Stromal cell of bone marrow (primary cell): Measurements from ENCODE around the gene CACNA2D2.

Experiments used
- DNase-seq: peaks from one replicate; pipeline ENCODE4 v3.0.0-alpha.2; 2012; ENCODE audit warnings: low read depth

CACNA2D2 gene

DNA sequence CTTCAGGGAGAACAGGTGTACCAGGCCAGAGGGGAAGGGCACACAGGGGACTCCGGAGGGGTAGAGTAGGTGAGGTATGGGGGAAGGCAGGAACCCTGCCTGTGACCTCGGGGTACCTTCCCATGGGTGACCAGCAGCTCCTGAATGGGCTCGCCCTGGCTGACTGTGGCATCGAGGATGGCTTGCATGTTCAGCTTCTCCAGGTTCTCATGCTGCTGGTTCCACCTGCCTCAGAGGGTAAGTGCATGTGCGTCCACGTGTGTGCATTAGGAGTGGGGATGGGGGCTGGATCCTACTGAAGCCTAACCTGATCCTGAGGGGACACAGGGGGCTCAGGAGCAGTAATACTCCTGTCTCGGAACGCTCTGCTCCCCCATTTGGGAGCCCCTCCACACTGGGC lies 158.4 kb downstream of the CACNA2D2 start:
- no peak for DNase-seq

DNA sequence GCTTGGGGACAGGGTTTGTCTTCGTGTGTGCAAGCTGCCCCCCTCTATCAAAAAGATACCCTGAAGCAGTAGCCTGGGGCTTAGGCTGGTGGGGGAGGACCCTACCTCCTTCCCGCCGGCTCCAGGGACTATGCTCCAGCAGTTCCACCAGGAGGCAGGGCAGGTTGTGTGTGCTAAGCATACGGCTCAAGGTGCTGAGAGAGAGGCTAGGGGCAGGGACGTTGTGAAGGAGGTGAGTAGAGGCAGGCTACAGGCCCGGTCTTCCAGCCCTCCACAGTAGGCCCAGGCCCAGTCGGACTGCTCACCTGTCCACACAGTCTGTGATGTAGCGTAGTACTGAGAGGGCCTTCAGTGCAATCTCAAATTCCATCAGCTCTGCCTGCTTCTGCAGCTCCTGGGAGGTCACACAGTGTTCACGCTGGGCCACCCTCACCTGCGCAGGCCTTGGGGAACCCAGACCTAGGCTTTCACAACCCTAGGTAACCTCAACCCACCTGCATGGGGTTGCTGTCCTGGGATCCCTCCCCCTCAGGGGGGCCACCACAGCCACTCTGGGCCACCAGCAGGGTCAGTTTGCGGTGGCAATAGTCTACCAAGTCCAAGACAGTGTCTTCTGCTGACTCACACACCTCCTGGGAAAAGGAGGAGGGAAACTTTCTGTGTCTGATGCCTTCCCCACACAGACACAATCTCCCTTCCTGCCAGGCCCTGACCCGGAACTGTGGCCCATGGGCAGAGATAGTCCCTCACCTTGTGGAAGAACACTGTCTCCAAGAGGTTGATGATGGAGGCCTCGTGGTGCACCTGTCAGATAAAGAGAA lies 160.4 kb downstream of the CACNA2D2 start:
- no peak for DNase-seq

DNA sequence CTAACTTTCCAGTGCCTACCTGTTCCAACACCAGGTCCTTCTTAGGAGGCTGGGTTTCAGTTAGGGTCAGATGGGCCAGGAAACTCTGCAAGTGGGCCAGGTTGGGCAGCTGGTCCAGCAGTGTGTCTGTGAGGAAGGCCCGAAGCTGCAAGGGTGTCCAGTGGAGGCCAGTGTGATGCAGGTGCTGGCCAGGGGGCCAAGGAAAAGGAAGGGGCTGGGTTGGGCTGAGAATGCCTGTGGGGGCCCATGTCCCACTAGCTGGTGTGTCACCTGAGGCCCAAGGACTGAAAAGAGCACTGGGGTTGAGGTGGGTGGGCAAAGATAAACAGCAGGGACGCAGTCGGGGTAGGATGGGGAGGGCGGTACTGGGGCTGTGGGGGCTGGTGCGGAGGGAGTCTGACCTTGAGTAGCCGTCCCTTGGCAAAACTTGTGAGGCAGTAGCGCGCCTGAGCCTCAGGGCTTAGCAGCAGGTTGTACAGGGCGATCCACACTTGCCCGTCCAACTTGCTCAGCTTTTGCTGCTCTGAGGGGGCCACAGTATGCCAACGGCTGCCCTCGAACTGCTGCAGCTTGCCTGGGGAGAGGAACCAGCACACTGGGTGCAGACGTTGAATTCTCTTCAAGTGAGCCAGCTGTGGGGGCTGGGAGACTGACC lies 161.3 kb downstream of the CACNA2D2 start:
- no peak for DNase-seq

GRCh38 chr3:50341537-50341936 lies 161.9 kb downstream of the CACNA2D2 start:
- no peak for DNase-seq

- DNase-seq = no peak
These were observed 162.7 kb downstream of the CACNA2D2 start, which contains the start of gene RASSF1 for GRCh38 chr3:50340448-50341329. RASSF1 (minus strand) TSS chr3:50340836; CDS start chr3:50340805, 31 bp downstream.

DNA sequence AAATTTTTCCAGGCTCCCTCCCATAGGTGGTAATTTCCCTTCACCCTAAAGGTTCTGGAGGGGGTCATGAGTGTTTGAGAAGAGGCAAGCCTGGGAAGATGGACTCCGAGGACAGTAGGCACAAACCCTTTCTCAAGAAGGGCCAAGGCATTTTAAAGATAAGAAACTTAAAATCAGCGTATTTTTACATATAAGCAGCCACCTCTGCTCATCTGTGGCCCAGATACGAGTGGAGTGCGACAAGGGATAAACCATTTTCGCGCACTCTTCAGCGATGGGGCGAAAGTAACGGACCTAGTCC lies 163.3 kb downstream of the CACNA2D2 start:
- DNase-seq = no peak

- DNase-seq = no peak
These were observed 163.8 kb downstream of the CACNA2D2 start for GRCh38 chr3:50339485-50340146.

DNA sequence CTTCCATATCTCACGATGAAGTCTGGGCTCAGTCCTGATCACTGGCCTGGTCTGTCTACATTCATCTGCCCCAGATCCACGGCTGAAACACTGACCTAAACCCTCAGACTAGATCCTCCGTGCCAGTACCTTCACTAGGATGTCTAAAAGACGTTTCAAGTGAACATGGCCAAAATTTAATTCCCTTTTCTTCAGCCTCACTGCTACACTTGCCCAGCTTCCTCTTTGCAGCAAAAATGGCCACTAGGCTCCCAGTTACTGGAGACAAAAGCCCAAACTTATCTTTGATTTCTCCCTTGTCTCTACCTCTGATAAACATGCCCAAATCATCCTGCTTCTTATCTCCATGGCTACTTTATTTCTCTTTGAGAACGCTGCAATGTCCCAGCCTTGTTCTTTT lies 164.5 kb downstream of the CACNA2D2 start:
- DNase-seq = no peak

DNA sequence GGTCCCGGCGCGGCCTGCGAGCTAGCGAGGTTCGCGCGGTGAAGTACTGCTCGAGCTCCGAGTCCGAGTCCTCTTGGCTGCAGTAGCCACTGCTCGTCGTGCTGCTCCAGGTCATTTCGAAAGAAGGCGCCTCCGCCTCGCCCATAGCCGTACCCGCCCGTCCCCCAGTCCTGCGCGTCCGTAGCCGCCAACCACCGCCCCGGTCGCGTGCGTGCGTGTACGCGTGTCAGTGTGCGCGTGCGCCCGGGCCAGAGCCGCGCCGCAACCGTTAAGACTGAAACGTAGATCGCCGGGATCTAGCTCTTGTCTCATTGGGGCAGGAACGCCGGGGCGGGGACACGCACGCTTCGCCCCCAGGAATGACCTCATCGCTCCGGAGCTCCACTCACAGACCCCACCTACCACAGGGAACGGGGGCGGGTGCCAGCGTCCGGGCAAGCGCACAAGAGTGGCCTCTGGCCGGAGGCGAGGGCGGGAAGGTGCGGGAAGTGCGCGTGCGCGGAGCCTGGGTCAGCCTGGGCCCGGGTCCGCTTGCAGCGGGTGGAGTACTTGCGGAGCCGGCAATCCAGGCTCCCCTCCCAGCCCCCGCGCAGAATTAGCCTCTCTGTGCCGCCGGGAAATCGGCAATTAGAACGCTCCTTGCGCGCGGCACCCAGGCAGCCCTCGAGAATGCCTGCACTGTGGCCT lies 166.1 kb downstream of the CACNA2D2 start:
- DNase-seq = peak; percentile 99

- no peak for DNase-seq
These were observed 166.8 kb downstream of the CACNA2D2 start for GRCh38 chr3:50336452-50337174.

GRCh38 chr3:50334339-50335075 lies 168.9 kb downstream of the CACNA2D2 start:
- no peak for DNase-seq

- peak; percentile 69 for DNase-seq
These were observed 169.6 kb downstream of the CACNA2D2 start for GRCh38 chr3:50333744-50334328.

- no peak for DNase-seq
These were observed 172.0 kb downstream of the CACNA2D2 start for GRCh38 chr3:50331364-50331907.

- DNase-seq = no peak
These were observed 173.1 kb downstream of the CACNA2D2 start for GRCh38 chr3:50330330-50330729.

- DNase-seq = peak; percentile 94
These were observed 175.3 kb downstream of the CACNA2D2 start, which contains the start of gene TUSC2 for GRCh38 chr3:50327943-50328691. TUSC2 (minus strand) TSS chr3:50328223; CDS start chr3:50328099, 124 bp downstream.

DNA sequence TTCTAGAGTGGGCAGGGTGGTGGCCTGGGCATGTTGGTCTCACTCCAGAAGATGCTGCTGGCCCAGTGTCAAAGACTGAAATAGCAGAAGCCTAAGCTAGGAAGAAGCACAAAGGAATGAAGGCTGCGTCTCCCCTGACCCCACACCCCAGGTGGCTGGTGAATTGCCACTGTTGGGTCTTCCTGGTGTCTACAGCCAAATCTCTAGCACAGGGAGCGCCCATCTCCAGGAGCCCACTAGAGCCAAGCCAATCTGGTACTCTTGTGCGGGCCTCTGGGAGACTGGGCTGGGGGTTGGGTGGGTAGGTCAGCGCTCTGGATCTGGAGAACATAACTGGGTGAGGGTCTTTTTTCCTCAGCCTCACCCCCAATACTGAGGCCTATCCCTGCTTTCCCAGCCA lies 176.3 kb downstream of the CACNA2D2 start:
- DNase-seq = no peak

DNA sequence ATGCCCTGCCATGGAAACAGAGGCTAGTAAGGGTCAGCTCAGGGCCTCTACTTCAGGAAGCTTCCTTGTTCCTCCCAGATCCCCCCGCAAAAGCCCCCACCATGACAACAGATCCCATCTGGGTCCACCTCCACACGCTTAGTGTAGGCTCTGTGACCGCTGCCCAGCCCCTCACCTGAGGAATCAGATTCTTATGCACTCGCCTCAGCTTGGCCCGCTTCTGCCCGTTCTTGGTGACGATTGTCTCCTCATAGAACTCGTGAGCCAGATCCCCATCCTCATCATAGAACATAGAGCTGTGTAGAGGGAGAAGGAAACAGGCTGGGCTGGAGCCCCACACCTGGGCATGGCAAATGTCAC lies 177.3 kb downstream of the CACNA2D2 start:
- DNase-seq = no peak

DNA sequence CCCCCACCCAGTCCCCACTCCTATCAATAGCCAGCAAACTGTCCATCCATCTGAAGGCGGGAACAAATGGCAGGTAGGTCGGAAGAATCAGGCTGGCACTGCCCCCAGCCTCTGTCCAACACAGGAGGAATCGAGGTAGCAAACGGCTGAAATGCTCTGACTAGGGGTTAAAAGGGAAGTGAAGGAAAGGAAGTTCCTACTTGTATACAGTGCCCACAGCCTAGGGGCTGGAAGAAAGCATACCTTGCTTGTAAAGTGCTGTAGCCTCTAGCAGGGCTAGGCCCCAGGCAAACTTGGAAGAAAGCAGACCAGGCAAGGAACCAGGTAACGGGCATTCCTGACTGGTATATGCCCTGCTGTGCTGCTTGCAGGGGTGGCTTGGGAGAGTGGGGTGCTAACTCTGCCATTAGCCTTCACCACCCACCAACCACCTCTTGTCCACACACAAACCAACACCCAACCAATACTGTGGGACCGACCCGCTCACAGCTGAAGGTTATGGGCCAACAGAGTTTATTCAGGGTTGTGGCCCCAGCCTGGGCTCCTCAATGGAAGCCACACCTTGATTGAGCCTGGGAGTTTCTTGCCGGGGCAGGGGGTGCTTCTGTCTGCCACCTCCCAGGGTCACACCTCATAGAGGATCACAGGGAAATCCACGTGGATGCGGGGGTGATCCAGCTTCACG lies 177.8 kb downstream of the CACNA2D2 start:
- DNase-seq = no peak
